GM13977 (cell line): ENCODE data around the gene ZFYVE21.
"Not testable (repeated sequence)": the region's sequence is repeated elsewhere in the genome, so short reads cannot be mapped to it uniquely, and the experiment has no call there.

Experiments
- DNase-seq: peaks from one replicate; pipeline ENCODE4 v3.0.0; 2012; ENCODE audit warnings: low spot score
- in situ Hi-C: fragments of 300-500 bp; cut with MboI; formaldehyde crosslinking; loops from one replicate; pipeline ENCODE4 v1.12.0; 2022; ENCODE audit warnings: low sequenced_read_pairs, low pct_unique_long_range_greater_than_20kb, mixed read lengths, inconsistent platforms; ENCODE audit not compliant: unreplicated experiment
- TF ChIP-seq, protein P1 (sequence below): IDR thresholded peaks from 2 replicates; pipeline ENCODE4 v1.5.1; 2012; ENCODE audit warnings: mild to moderate bottlenecking, control low read depth; ENCODE audit not compliant: insufficient read depth; ENCODE audit errors: extremely low read depth, missing control alignments

ZFYVE21 gene

DNA sequence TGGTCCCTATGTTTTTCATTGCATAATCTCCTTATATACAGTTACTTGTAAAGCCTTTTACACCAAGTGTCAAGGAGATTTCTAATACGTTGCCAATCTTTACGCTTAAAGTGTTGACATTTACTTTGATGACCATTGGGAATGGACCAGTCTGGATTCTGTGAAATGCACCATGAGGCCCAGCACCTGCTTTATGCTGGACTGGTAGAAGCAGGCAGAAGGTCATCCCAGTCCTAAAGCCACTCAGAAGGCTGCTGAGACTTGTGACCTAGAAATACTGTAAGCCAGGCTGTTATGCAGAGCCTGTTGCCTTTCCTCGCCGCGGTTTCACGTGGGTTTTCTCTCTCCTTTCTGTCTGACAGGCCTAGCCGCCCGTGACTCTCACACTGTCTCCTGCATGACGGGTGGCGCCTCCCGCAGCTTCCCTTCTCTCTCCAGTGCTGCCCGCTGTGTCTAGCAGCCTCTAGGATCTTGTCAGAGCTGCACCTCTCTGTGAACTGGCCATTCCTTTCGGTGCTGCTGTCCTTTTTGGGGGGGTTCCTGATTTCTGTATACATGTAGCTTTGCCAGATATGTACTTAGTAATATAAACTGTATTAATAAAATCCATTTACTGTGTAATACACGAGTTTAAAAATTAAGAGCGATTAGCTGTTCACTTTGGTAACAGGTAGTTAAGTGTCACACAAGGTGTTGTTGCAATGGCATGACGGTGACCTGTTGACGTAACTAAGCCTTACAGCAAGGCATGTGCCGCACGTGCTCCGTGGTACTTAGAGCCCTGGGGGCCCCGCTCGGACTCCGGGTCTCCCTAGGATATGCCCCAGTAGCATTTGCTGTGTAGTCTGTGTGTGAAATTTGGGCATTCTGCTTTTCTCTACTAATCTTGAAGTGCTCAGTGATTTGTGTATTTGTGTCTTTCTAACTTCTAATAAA, 30.1 kb upstream of the ZFYVE21 start:
- TF ChIP-seq, protein P1, sequence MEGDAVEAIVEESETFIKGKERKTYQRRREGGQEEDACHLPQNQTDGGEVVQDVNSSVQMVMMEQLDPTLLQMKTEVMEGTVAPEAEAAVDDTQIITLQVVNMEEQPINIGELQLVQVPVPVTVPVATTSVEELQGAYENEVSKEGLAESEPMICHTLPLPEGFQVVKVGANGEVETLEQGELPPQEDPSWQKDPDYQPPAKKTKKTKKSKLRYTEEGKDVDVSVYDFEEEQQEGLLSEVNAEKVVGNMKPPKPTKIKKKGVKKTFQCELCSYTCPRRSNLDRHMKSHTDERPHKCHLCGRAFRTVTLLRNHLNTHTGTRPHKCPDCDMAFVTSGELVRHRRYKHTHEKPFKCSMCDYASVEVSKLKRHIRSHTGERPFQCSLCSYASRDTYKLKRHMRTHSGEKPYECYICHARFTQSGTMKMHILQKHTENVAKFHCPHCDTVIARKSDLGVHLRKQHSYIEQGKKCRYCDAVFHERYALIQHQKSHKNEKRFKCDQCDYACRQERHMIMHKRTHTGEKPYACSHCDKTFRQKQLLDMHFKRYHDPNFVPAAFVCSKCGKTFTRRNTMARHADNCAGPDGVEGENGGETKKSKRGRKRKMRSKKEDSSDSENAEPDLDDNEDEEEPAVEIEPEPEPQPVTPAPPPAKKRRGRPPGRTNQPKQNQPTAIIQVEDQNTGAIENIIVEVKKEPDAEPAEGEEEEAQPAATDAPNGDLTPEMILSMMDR, result no peak
- DNase-seq, result no peak
- in situ Hi-C loops, result no loop called here

DNA sequence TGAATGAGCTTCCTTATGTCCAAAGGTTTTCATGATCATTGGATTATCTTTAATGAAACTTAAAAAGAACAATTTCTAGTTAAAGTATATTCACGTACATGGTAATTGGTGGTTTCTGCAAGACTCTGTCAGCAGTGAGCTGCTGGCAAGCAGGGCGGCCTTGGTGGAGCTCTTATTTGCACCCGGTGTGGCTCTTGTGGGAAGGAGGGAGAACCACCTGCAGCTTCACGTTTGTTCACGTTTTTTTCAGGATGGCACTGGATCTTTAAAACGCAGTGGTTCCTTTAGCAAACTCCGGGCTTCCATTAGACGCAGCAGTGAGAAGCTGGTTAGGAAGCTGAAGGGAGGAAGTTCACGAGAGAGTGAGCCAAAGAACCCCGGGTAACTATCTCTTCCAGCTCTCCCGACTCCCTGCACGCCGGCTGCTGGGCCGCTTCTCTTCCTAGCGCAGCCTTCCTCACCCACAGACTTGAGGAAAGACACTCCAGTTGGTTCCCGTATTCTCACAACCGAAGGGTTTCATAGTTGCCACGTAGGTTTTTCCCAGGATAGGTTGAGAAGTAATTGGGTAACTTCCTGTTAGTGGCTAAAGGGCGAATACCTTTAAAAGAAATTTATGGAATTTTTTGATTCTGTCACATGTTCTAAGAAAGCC, 28.7 kb upstream of the ZFYVE21 start:
- TF ChIP-seq, protein P1, result no peak
- no peak for DNase-seq
- in situ Hi-C loops, result no loop called here

DNA sequence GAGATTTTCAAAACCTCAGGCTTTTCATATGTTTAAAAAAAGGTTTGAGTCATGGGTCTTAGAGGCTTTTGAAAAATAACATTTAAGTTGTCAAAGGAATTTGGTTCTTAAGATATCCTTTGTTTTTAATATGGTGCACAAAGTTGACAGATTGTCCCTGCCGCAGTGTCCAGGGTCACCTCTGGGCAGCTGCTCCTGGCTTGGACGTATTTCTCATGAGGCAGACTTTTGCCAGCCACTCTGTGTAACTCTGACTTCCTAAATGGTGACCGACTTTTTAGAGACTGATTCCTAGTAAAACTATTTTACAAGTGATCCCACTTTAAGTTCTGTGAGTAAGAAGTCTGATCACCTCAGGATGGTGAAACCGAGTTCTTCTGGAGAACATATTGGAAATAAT, 27.9 kb upstream of the ZFYVE21 start:
- TF ChIP-seq, protein P1, result no peak
- in situ Hi-C loops, result no loop called here
- DNase-seq, result no peak

DNA sequence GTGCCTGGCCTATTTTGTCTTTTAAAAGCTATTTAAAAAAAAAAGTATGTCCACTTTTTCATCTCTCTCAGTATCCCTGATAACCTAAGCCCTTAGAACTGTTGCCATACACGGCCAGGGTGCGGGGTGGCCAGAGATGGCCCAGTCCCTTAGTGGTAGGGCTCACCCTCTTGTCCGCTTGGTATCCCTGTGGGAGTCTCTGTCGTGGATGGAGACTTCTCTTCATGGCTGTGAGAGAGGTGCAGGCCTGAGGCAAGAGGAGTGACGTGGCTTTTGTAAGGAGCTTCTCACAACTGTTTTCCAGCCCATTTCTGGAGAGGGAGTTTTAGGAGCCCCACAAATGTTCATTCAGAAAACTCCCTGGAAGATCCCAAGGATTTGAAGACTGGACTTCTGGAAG, 27.2 kb upstream of the ZFYVE21 start:
- in situ Hi-C loops, result no loop called here
- no peak for DNase-seq
- TF ChIP-seq, protein P1, result no peak

- peak; percentile 77 for DNase-seq
- in situ Hi-C loops, result no loop called here
- TF ChIP-seq, protein P1, result no peak
These were observed 26.4 kb upstream of the ZFYVE21 start for GRCh38 chr14:103688906-103689902.

- TF ChIP-seq, protein P1, result no peak
- DNase-seq, result no peak
- in situ Hi-C loops, result no loop called here
These were observed 25.3 kb upstream of the ZFYVE21 start for GRCh38 chr14:103690332-103690731.

- in situ Hi-C loops, DNase-seq: not testable (repeated sequence)
These were observed 24.0 kb upstream of the ZFYVE21 start for GRCh38 chr14:103691655-103692054.
